GM12878 (cell line): ENCODE results near the gene ANKRD23. TPM values are rescaled to one million over a fixed set of nuclear protein-coding genes. Genes with fewer than 3 reads are reported as not detected.

Experiments
- ATAC-seq: fragments of 200-7000 bp; cut with Tn5 transposase; 3 replicates; pipeline ENCODE4 v1.9.1; 2020; ENCODE audit warnings: mild to moderate bottlenecking, moderate library complexity
- BruUV-seq: library from RNA; stranded (reverse); fragments of 400-500 nt; replicated peaks from 2 replicates; lab custom pipeline; 2021; lab: Mats Ljungman, UMichigan
- CTCF ChIA-PET: fragments of 300-600 bp; sonication (Branson Sonifier 250); formaldehyde crosslinking; extraction: SDS; loops from one replicate; lab custom pipeline; 2021; ENCODE audit warnings: inconsistent platforms; lab: Yijun Ruan, JAX
- POLR2A ChIA-PET: fragments of 350-600 bp; formaldehyde crosslinking; extraction: SDS; loops from one replicate; lab custom pipeline; 2021; ENCODE audit warnings: inconsistent platforms; lab: Charles Lee
- RAD21 ChIA-PET: fragments of 300-600 bp; sonication (Branson Sonifier 250); formaldehyde crosslinking; loops from one replicate; lab custom pipeline; 2023; ENCODE audit warnings: antibody characterized with exemption; ENCODE audit not compliant: unreplicated experiment; lab: Charles Lee
- SMC1A ChIA-PET: fragments of 300-600 bp; sonication (Branson Sonifier 250); formaldehyde crosslinking; loops from one replicate; lab custom pipeline; 2023; ENCODE audit not compliant: unreplicated experiment, uncharacterized antibody; lab: Charles Lee
- DNase-seq: peaks from one replicate; pipeline ENCODE4 v3.0.0-alpha.2; 2011; ENCODE audit warnings: low read depth, low spot score
- FAIRE-seq: peaks from 3 replicates; lab custom pipeline; 2011; peaks lifted over from hg19 to GRCh38; lab: Jason Lieb, UNC
- H2AFZ ChIP-seq: 2 replicates; pipeline ENCODE4 v1.6.0; 2011; ENCODE audit warnings: low read depth, low read length, control low read depth; ENCODE audit not compliant: control insufficient read depth
- H3K27ac ChIP-seq: 2 replicates; pipeline ENCODE4 v1.5.1; 2011; ENCODE audit warnings: control low read depth; ENCODE audit not compliant: control insufficient read depth, insufficient read depth
- H3K27me3 ChIP-seq, 2 experiments: replicated peaks in 1 of 2; 2 replicates each; pipeline versions ENCODE4 v1.6.0 to v1.6.1; 2011; ENCODE audit warnings: low read length in 1 of 2; ENCODE audit not compliant: control insufficient read depth in 2 of 2, insufficient read depth in 2 of 2
- H3K36me3 ChIP-seq, 2 experiments: 2 replicates each; pipeline ENCODE4 v1.5.1; 2011; ENCODE audit warnings: low read length in 1 of 2; ENCODE audit not compliant: control insufficient read depth in 2 of 2, insufficient read depth in 2 of 2
- H3K4me1 ChIP-seq: 2 replicates; pipeline ENCODE4 v1.6.1; 2011; ENCODE audit warnings: mild to moderate bottlenecking, low read length, moderate library complexity, mixed read lengths; ENCODE audit not compliant: control insufficient read depth, insufficient read depth
- H3K4me2 ChIP-seq: 2 replicates; pipeline ENCODE4 v1.6.0; 2011; ENCODE audit warnings: control low read depth; ENCODE audit not compliant: control insufficient read depth, insufficient read depth
- H3K4me3 ChIP-seq: fragments of 200-600 bp; sonication (generic); 2 replicates; pipeline ENCODE4 v1.5.1; 2016
- H3K79me2 ChIP-seq: 2 replicates; pipeline ENCODE4 v1.6.0; 2011; ENCODE audit warnings: low read length; ENCODE audit not compliant: control insufficient read depth, insufficient read depth
- H3K9ac ChIP-seq: 2 replicates; pipeline ENCODE4 v1.8.0; 2011; ENCODE audit warnings: low read length, control low read depth, mixed read lengths; ENCODE audit not compliant: control insufficient read depth, insufficient read depth
- H3K9me3 ChIP-seq: replicated peaks from 3 replicates; pipeline ENCODE4 v1.5.1; 2011; ENCODE audit warnings: mild to moderate bottlenecking, low read length; ENCODE audit not compliant: control insufficient read depth, insufficient read depth
- H4K20me1 ChIP-seq: 2 replicates; pipeline ENCODE4 v1.6.0; 2011; ENCODE audit not compliant: control insufficient read depth, insufficient read depth
- BACH1 ChIP-seq: fragments of 450-650 bp; IDR thresholded peaks from 2 replicates; pipeline ENCODE4 v1.6.1; 2017; ENCODE audit warnings: mild to moderate bottlenecking, borderline replicate concordance
- BCL11A ChIP-seq: IDR thresholded peaks from 2 replicates; pipeline ENCODE4 v1.6.1; 2011; ENCODE audit warnings: low read depth, low read length
- FOS ChIP-seq: IDR thresholded peaks from 3 replicates; pipeline ENCODE4 v1.6.1; 2011; ENCODE audit warnings: borderline replicate concordance; ENCODE audit not compliant: insufficient read length; ENCODE audit errors: extremely low read depth
- JUND ChIP-seq: IDR thresholded peaks from 2 replicates; pipeline ENCODE4 v1.6.1; 2012; ENCODE audit warnings: low read depth, mild to moderate bottlenecking, low read length, improper control_type of control experiment, moderate library complexity
- NFIC ChIP-seq: IDR thresholded peaks from 2 replicates; pipeline ENCODE4 v1.6.1; 2012; ENCODE audit warnings: low read depth, mild to moderate bottlenecking, inconsistent platforms, low read length, moderate library complexity
- NR2C2 ChIP-seq: IDR thresholded peaks from 2 replicates; pipeline ENCODE4 v1.6.1; 2011; ENCODE audit warnings: borderline replicate concordance, low read depth; ENCODE audit not compliant: control insufficient read depth, insufficient read length
- RFX5 ChIP-seq: IDR thresholded peaks from 2 replicates; pipeline ENCODE4 v1.6.1; 2011; ENCODE audit warnings: low read depth, low read length, improper control_type of control experiment
- SMAD1 ChIP-seq: fragments of 450-650 bp; IDR thresholded peaks from 2 replicates; pipeline ENCODE4 v1.6.1; 2018; ENCODE audit warnings: mild to moderate bottlenecking, low read depth; ENCODE audit not compliant: partially characterized antibody
- SP1 ChIP-seq: IDR thresholded peaks from one replicate; pipeline ENCODE4 v1.6.1; 2011; ENCODE audit warnings: low read depth, low read length
- STAT1 ChIP-seq: fragments of 450-650 bp; conservative IDR thresholded peaks from 2 replicates; pipeline ENCODE4 v1.6.1; 2014; ENCODE audit warnings: antibody characterized with exemption, mild to moderate bottlenecking
- ZBTB4 ChIP-seq: fragments of 450-650 bp; formaldehyde crosslinking; IDR thresholded peaks from 2 replicates; pipeline ENCODE4 v1.4.0; 2022; ENCODE audit warnings: mild to moderate bottlenecking, moderate library complexity
- ZNF207 ChIP-seq: fragments of 450-650 bp; IDR thresholded peaks from 2 replicates; pipeline ENCODE4 v1.6.1; 2014; ENCODE audit warnings: antibody characterized with exemption, mild to moderate bottlenecking, borderline replicate concordance
- ZNF592 ChIP-seq: fragments of 450-650 bp; IDR thresholded peaks from 2 replicates; pipeline ENCODE4 v1.6.1; 2017; ENCODE audit warnings: mild to moderate bottlenecking, moderate library complexity
- ZSCAN29 ChIP-seq: fragments of 450-650 bp; IDR thresholded peaks from 2 replicates; pipeline ENCODE4 v1.6.1; 2017; ENCODE audit warnings: mild to moderate bottlenecking, moderate library complexity
- whole genome bisulfite sequencing: methylation state at CpG from one replicate; pipeline ENCODE4 v1.1.6; 2016; ENCODE audit warnings: low lambda C conversion rate; ENCODE audit not compliant: insufficient replicate concordance, insufficient coverage; ENCODE audit errors: missing lambda C conversion rate; 5-methylcytosine and 5-hydroxymethylcytosine counted together
- in situ Hi-C: fragments of 300-500 bp; cut with MboI; formaldehyde crosslinking; loops from 9 replicates; pipeline ENCODE4 v1.14.3; 2018; ENCODE audit warnings: mixed read lengths
- intact Hi-C: fragments of 100-400 bp; cut with micrococcal nuclease; formaldehyde crosslinking; loops from one replicate; pipeline ENCODE4 v1.14.2; 2022; ENCODE audit not compliant: unreplicated experiment
- polyA plus RNA-seq, 11 experiments: library from polyadenylated mRNA; depleted of rRNA in 4 of 11; unstranded in 6 of 11; stranded (reverse) in 5 of 11; fragments of >200 nt; fragmentation: Nextera tagmentation in 4 of 11; fragmentation: Illumina TruSeq in 1 of 11; extraction: Ambion mirVana in 4 of 11; extraction: Trizol in 1 of 11; gene quantifications; 1 replicate in 1 of 11; 2 replicates in 10 of 11; pipeline versions ENCODE4 v1.2.1 to v1.2.3, GENCODE V29; 2011 to 2016; ENCODE audit warnings: inconsistent platforms in 2 of 11, missing spikeins in 2 of 11, low read depth in 1 of 11
- total RNA-seq, 4 experiments: library from RNA; depleted of rRNA in 3 of 4; stranded (reverse); fragments of >200 nt in 3 of 4; fragmentation: Illumina TruSeq in 1 of 4; extraction: Trizol in 1 of 4; gene quantifications; 2 replicates each; pipeline versions ENCODE4 v1.2.1 to v1.2.3, GENCODE V29; 2013 to 2021

The ANKRD23 gene
- total and polyA plus RNA-seq, 10 of the 15 experiments (the other 5 are each of a cell fraction or from before 2014, with no cell fraction given), result 0.34 to 5.3 (median 2.7) TPM

- no peak overlapping the region for H3K27ac ChIP-seq
- H4K20me1 ChIP-seq, result no peaks in the 10 kb centered on the region
- BruUV-seq, result no TSS peak
- in situ Hi-C loops, result no loop called here
- H3K27me3 ChIP-seq, result no peaks in the 10 kb centered on the region
- ChIA-PET SMC1A (no interaction called here), RAD21 (no interaction called here), POLR2A (interaction anchor here (0.6 kb wide), 1 partner anchor 20 kb away, joined by 3 read pairs; no protein-coding TSS in a partner anchor), CTCF (no interaction called here)
- DNase-seq (no peak), ATAC-seq (no peak), FAIRE-seq (no peak)
- intact Hi-C loops, result no loop called here
- no peak overlapping the region for H3K9ac ChIP-seq
- H3K79me2 ChIP-seq, result no peaks in the 10 kb centered on the region
- no peak overlapping the region for H2AFZ ChIP-seq
- H3K9me3 ChIP-seq, result no peaks in the 10 kb centered on the region
- H3K4me3 ChIP-seq, result no peak overlapping the region
- peaks cover 12 to 25% of the 10 kb centered on the region in 2 experiments for H3K36me3 ChIP-seq
- TF ChIP-seq BCL11A (no peak), BACH1 (no peak), RFX5 (no peak), SMAD1 (no peak), STAT1 (no peak), ZNF592 (no peak), ZBTB4 (CRISPR knock-in tag) (no peak), ZSCAN29 (no peak), FOS (no peak), JUND (no peak), NFIC (no peak), ZNF207 (no peak), NR2C2 (no peak), SP1 (no peak)
- H3K4me1 ChIP-seq, result no peaks in the 10 kb centered on the region
- 72% methylated on average over 5 of the region's 5 CpGs for WGBS
- no peak overlapping the region for H3K4me2 ChIP-seq
Measured at GRCh38 chr2:96830044-96830562, 13.7 kb downstream of the ANKRD23 start.
